OCI-LY3 (cell line): ENCODE results near the gene MRRF.

ENCODE experiments used
- H2AFZ ChIP-seq: fragments of 200-600, 300-600 bp; shearing (Covaris generic); 2 replicates; pipeline ENCODE4 v1.6.0; 2014; ENCODE audit warnings: antibody characterized with exemption, low read depth, low read length
- H3K27ac ChIP-seq: fragments of 200-600, 300-600 bp; sonication (generic); 2 replicates; pipeline ENCODE4 v1.5.1; 2014; ENCODE audit warnings: mild to moderate bottlenecking, low read length, moderate library complexity, mixed read lengths
- H3K27me3 ChIP-seq: fragments of 200-600, 300-600 bp; sonication (generic); 2 replicates; pipeline ENCODE4 v1.6.1; 2014; ENCODE audit warnings: low read depth, low read length, mixed read lengths
- H3K36me3 ChIP-seq: fragments of 200-600, 300-600 bp; sonication (generic); replicated peaks from 2 replicates; pipeline ENCODE3; 2014; ENCODE audit warnings: low read depth, low read length, mixed read lengths
- H3K4me1 ChIP-seq: fragments of 300-600, 200-600 bp; sonication (generic); 2 replicates; pipeline ENCODE4 v1.6.1; 2014; ENCODE audit warnings: low read length, mixed read lengths
- H3K4me2 ChIP-seq: fragments of 200-600, 300-600 bp; sonication (generic); 2 replicates; pipeline ENCODE4 v1.6.1; 2014; ENCODE audit warnings: low read length, mixed read lengths
- H3K4me3 ChIP-seq: fragments of 300-600, 200-600 bp; sonication (generic); 2 replicates; pipeline ENCODE4 v1.5.1; 2014; ENCODE audit warnings: antibody characterized with exemption, mild to moderate bottlenecking, low read length, moderate library complexity
- H3K79me2 ChIP-seq: fragments of 300-600, 200-600 bp; shearing (Covaris generic); 2 replicates; pipeline ENCODE4 v1.6.1; 2014; ENCODE audit warnings: mild to moderate bottlenecking, low read length, mixed read lengths
- H3K9ac ChIP-seq: fragments of 300-600, 200-600 bp; shearing (Covaris generic); 2 replicates; pipeline ENCODE4 v1.6.0; 2014; ENCODE audit warnings: mild to moderate bottlenecking, low read length, moderate library complexity
- H3K9me3 ChIP-seq: fragments of 200-600, 300-600 bp; shearing (Covaris generic); 2 replicates; pipeline ENCODE4 v1.6.1; 2014; ENCODE audit warnings: low read length, mixed read lengths; ENCODE audit not compliant: insufficient read depth
- H4K20me1 ChIP-seq: fragments of 200-600, 300-600 bp; sonication (generic); 2 replicates; pipeline ENCODE4 v1.6.1; 2016; ENCODE audit warnings: low read length, mixed read lengths; ENCODE audit not compliant: insufficient read depth
- EZH2phosphoT487 ChIP-seq: fragments of 200-600 bp; shearing (Covaris generic); IDR thresholded peaks from 2 replicates; pipeline ENCODE4 v1.6.1; 2018; ENCODE audit warnings: antibody characterized with exemption, mixed run types, low read depth
- TF ChIP-seq, protein P1 (sequence below): fragments of 200-600, 300-600 bp; sonication (generic); IDR thresholded peaks from 2 replicates; pipeline ENCODE4 v1.5.1; 2014; ENCODE audit warnings: antibody characterized with exemption, low read length, low read depth

MRRF gene

DNA sequence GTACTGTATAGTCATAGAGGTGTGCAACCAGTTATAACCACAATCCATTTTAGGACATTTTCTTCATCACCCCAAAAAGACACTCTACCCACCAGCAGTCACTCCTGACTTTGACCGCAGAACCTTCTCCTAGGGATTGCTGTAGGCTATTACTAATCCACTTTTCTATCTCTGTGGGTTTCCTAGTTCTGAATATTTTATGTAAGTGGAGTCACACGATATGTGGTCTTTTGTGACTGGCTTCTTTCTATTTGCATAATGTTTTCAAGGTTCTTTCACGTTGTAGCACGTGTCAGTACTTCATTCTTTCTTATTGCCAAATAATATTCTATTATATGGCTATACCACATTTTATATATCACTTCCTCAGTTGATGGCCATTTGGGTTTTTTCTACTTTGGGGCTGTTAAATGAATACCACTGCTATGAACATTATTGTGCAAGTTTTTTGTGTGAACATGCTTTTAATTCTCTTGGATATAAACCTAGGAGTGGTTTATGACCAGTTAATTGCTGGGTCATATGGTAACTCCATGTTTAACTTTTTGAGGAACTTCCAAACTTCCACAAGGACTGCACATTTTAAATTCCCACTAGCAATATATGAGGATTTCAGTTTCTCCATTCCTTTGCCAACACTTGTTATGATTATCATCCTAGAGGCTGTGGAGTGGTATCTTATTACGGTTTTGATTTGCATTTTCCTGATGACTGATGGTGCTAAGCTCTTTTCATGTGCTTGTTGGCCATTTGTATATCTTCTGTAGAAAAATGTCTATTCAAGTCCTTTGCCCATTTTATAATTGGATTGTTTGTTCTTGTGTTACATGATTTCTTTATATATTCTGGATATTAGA lies 37.8 kb downstream of the MRRF start:
- Histone ChIP-seq H3K27ac (no peak overlapping the region), H3K9me3 (no peaks in the 10 kb centered on the region), H3K27me3 (no peaks in the 10 kb centered on the region), H4K20me1 (peaks cover 8% of the 10 kb centered on the region; the same call in 1 of the 2 replicates), H3K4me3 (no peak overlapping the region), H3K79me2 (peaks cover 5% of the 10 kb centered on the region; the same call in 1 of the 2 replicates), H3K4me2 (no peak overlapping the region), H3K4me1 (no peaks in the 10 kb centered on the region), H3K9ac (no peak overlapping the region), H2AFZ (no peak overlapping the region), H3K36me3 (peaks cover 34% of the 10 kb centered on the region)
- TF ChIP-seq, protein P1, sequence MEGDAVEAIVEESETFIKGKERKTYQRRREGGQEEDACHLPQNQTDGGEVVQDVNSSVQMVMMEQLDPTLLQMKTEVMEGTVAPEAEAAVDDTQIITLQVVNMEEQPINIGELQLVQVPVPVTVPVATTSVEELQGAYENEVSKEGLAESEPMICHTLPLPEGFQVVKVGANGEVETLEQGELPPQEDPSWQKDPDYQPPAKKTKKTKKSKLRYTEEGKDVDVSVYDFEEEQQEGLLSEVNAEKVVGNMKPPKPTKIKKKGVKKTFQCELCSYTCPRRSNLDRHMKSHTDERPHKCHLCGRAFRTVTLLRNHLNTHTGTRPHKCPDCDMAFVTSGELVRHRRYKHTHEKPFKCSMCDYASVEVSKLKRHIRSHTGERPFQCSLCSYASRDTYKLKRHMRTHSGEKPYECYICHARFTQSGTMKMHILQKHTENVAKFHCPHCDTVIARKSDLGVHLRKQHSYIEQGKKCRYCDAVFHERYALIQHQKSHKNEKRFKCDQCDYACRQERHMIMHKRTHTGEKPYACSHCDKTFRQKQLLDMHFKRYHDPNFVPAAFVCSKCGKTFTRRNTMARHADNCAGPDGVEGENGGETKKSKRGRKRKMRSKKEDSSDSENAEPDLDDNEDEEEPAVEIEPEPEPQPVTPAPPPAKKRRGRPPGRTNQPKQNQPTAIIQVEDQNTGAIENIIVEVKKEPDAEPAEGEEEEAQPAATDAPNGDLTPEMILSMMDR, result no peak
- TF ChIP-seq EZH2phosphoT487, result no peak

DNA sequence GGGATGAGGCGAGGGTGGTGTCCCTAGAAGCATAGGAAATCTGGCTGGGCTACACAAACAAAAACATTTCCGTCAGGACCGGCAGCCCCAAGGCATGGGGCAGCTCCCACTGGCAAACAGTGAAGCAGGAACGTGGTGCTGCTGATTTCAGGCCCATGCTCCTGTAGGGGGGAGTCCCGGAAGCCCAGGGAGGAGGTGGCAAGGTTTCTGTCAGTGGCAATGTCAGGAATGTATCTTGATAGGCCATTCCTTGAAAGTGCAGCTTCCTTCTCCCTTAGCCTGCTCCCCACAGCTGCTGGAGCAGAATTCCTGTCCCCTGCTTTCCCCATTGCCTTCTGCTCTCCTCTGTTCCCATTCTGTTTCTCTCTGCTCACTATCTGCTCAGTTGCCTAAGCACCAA lies 42.4 kb downstream of the MRRF start:
- Histone ChIP-seq H3K4me3 (no peak overlapping the region), H3K36me3 (peaks cover 37% of the 10 kb centered on the region), H2AFZ (no peak overlapping the region)

DNA sequence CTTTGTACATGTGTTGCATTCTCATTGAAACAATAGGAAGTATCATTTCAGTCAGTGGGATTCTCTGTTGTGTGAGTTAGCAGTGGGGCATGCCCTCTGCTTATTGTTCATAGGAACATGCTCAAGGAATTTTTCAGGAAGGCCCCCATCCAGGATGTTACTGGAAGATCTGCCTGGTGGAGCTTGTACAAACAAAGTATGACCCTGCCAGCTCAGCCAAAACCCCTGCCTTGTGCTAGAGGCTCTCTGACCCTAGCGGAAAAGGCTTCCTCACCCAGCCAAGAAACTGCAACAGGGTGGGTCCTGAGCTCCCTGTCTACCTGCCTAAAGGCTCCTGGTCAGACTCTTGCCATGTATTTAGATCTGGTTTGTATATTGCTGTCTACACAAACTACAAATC lies 43.2 kb downstream of the MRRF start:
- Histone ChIP-seq H3K36me3 (peaks cover 37% of the 10 kb centered on the region), H3K27me3 (no peaks in the 10 kb centered on the region), H3K4me1 (no peaks in the 10 kb centered on the region), H3K9me3 (no peaks in the 10 kb centered on the region), H3K4me2 (no peak overlapping the region), H4K20me1 (no peaks in the 10 kb centered on the region; the same call in 1 of the 2 replicates), H3K4me3 (no peak overlapping the region), H2AFZ (no peak overlapping the region), H3K9ac (no peak overlapping the region), H3K79me2 (no peaks in the 10 kb centered on the region), H3K27ac (no peak overlapping the region)
- TF ChIP-seq, protein P1, result no peak
- no peak for TF ChIP-seq EZH2phosphoT487

More for the DNA sequence above, 42.4 kb downstream of the MRRF start:
- H3K9ac ChIP-seq, result no peak overlapping the region
- TF ChIP-seq EZH2phosphoT487, result no peak
- TF ChIP-seq, protein P1, result no peak
- no peaks in the 10 kb centered on the region for H3K79me2 ChIP-seq
- no peak overlapping the region for H3K27ac ChIP-seq
- no peaks in the 10 kb centered on the region for H3K9me3 ChIP-seq
- no peaks in the 10 kb centered on the region for H3K4me1 ChIP-seq
- no peaks in the 10 kb centered on the region for H3K27me3 ChIP-seq
- no peak overlapping the region for H3K4me2 ChIP-seq
- H4K20me1 ChIP-seq, result no peaks in the 10 kb centered on the region; the same call in 1 of the 2 replicates

DNA sequence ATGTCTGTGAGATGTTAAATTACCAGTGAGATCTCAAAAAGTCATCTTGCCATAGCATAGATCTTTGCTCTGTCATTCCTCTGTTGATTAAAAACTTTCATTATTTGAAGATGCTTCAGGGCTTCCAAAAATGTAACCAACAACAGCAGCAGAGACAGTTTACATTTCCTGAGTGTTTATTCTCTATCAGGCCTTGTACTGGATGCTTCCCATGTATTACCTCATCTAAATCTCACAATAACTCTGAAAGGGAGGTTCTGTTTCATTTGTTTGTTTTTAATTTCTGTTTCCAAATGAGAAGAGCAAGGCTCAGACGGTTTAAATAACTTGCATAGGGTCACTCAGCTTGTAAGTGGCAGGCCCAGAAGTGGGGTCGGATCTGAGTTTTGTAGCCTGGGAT lies 45.2 kb downstream of the MRRF start:
- H3K9me3 ChIP-seq, result no peaks in the 10 kb centered on the region
- no peak overlapping the region for H2AFZ ChIP-seq
- H4K20me1 ChIP-seq, result no peaks in the 10 kb centered on the region; the same call in 1 of the 2 replicates
- H3K4me2 ChIP-seq, result no peak overlapping the region
- H3K4me1 ChIP-seq, result no peaks in the 10 kb centered on the region
- H3K36me3 ChIP-seq, result peaks cover 48% of the 10 kb centered on the region
- TF ChIP-seq EZH2phosphoT487, result no peak
- TF ChIP-seq, protein P1, result no peak
- no peak overlapping the region for H3K27ac ChIP-seq
- H3K27me3 ChIP-seq, result no peaks in the 10 kb centered on the region
- no peaks in the 10 kb centered on the region for H3K79me2 ChIP-seq
- no peak overlapping the region for H3K4me3 ChIP-seq
- no peak overlapping the region for H3K9ac ChIP-seq
